Tibial nerve (tissue), 4 donors: ENCODE data around the gene TMEM132E. TPM values are rescaled to one million over a fixed set of nuclear protein-coding genes. Genes with fewer than 3 reads are reported as not detected.

Experiments used
- DNase-seq, 2 donors: peaks; one replicate each; pipeline ENCODE4 v3.0.0-alpha.2; 2019; ENCODE audit warnings: low spot score in 2 of 2
- H3K27ac ChIP-seq, 4 donors: fragments of 200-600 bp; sonication (generic) in 3 of 4; one replicate each; pipeline ENCODE4 v1.5.1; 2017 to 2019; ENCODE audit warnings: mild to moderate bottlenecking in 1 of 4
- H3K27me3 ChIP-seq, 2 donors: fragments of 200-600 bp; sonication (generic) in 1 of 2; one replicate each; pipeline versions ENCODE4 v1.5.1 to v1.6.0; 2017 to 2019
- H3K36me3 ChIP-seq, 3 donors: fragments of 200-600 bp; sonication (generic); one replicate each; pipeline ENCODE4 v1.5.1; 2018 to 2019
- H3K4me1 ChIP-seq, 4 donors: fragments of 200-600 bp; sonication (generic) in 3 of 4; one replicate each; pipeline ENCODE4 v1.5.1; 2017 to 2019
- H3K4me3 ChIP-seq, 4 donors: fragments of 200-600 bp; sonication (generic) in 3 of 4; one replicate each; pipeline ENCODE4 v1.5.1; 2017 to 2019; ENCODE audit warnings: mild to moderate bottlenecking in 1 of 4, moderate library complexity in 1 of 4
- H3K9me3 ChIP-seq, 4 donors: fragments of 200-600 bp; sonication (generic) in 3 of 4; one replicate each; pipeline ENCODE4 v1.5.1; 2017 to 2019
- EP300 ChIP-seq, 2 donors: sonication (generic); formaldehyde crosslinking; IDR thresholded peaks; one replicate each; pipeline ENCODE4 v1.6.1; 2017; ENCODE audit warnings: antibody characterized with exemption in 2 of 2, mild to moderate bottlenecking in 1 of 2
- POLR2A ChIP-seq, 2 donors: fragments of 450-650 bp; IDR thresholded peaks; one replicate each; pipeline ENCODE4 v1.6.1; 2017; ENCODE audit warnings: antibody characterized with exemption in 2 of 2, mild to moderate bottlenecking in 2 of 2, moderate library complexity in 2 of 2
- WGBS, 2 donors: methylation state at CpG; one replicate each; pipeline ENCODE4 v1.1.5; 2018; 5-methylcytosine and 5-hydroxymethylcytosine counted together
- total RNA-seq, 4 donors: library from RNA; depleted of rRNA; stranded (reverse); fragments of >200 nt; gene quantifications; one replicate each; pipeline ENCODE4 v1.1.0, GENCODE V29; 2016
- TF ChIP-seq, protein P1 (sequence below), 5 experiments: fragments of 200-600 bp in 3 of 5; fragments of 450-650 bp in 2 of 5; sonication (generic) in 3 of 5; IDR thresholded peaks; one replicate each; pipeline ENCODE4 v1.5.1; 2016 to 2019; ENCODE audit warnings: antibody characterized with exemption in 5 of 5, mild to moderate bottlenecking in 3 of 5, moderate library complexity in 2 of 5

TMEM132E gene
- total RNA-seq, 4 donors from 2014 or later = 0.42 to 0.59 TPM; not detected in 2

DNA sequence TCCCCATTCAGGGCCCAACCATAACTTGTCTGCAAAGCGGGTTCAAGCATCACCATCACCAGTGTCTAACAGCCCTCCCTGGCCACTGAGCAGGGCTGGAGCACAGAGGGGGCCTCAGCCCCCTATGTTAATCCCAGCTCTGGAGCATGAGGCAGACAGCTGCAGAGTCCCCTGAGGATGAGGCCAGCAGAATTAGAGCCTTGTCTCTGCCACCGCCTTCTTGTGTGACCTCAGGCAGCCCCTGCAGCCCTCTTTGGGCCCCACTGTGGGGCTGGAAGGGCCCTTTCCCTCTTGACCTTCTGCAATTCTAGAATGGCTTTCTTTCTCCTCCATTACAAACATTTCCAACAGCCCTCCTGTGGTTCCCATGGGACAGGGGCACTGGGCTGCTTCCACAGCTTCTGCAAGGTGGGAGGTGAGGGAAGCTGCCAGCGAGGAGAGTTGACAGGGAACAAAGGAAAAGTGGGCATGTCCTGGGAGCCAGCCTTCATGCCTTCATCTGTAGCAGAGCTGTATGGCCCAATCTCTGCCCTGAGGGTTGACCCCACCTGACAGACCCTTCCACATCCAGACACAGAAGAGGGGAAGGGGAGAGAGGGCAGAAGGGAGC is 65.7 kb downstream of the TMEM132E start:
- WGBS, 2 donors = 36 to 47% methylated on average over 3 of the region's 3 CpGs
- TF ChIP-seq, protein P1, sequence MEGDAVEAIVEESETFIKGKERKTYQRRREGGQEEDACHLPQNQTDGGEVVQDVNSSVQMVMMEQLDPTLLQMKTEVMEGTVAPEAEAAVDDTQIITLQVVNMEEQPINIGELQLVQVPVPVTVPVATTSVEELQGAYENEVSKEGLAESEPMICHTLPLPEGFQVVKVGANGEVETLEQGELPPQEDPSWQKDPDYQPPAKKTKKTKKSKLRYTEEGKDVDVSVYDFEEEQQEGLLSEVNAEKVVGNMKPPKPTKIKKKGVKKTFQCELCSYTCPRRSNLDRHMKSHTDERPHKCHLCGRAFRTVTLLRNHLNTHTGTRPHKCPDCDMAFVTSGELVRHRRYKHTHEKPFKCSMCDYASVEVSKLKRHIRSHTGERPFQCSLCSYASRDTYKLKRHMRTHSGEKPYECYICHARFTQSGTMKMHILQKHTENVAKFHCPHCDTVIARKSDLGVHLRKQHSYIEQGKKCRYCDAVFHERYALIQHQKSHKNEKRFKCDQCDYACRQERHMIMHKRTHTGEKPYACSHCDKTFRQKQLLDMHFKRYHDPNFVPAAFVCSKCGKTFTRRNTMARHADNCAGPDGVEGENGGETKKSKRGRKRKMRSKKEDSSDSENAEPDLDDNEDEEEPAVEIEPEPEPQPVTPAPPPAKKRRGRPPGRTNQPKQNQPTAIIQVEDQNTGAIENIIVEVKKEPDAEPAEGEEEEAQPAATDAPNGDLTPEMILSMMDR (IDR thresholded peaks at IDR 0.05) = no peak
- no peak for TF ChIP-seq POLR2A (IDR thresholded peaks at IDR 0.05)
- no peak for TF ChIP-seq EP300 (IDR thresholded peaks at IDR 0.05)
- no peak for DNase-seq
- Histone ChIP-seq H3K27me3 (peaks cover 0 to under 1% of the 10 kb centered on the region in 2 donors), H3K4me1 (peaks cover 0 to 7% (median 0%) of the 10 kb centered on the region in 4 donors), H3K27ac (no peak overlapping the region), H3K9me3 (no peaks in the 10 kb centered on the region), H3K4me3 (no peak overlapping the region), H3K36me3 (no peaks in the 10 kb centered on the region)

DNA sequence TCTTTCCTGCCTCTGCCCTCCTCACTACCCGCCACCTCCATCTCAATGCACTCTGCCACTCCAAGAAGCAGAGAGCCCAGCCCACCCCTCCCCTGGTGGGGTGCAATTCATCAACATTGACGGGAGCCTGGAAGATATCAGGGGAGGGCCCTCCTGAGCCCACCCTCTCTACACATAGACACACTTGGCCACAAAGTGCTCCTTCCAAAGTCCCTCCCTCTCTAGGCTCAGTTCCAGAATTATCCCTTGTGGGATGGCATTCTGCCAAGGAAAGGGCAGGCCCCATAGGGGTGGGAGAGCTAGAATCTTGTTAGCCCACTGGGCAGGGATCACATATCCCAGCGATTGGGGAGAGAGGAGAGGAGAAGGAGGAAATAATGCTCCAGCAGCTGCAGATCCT is 66.2 kb downstream of the TMEM132E start:
- DNase-seq = no peak
- whole genome bisulfite sequencing, 2 donors = 10 to 28% methylated on average over 3 of the region's 3 CpGs
- H3K27ac ChIP-seq = no peak overlapping the region
- H3K9me3 ChIP-seq = no peaks in the 10 kb centered on the region
- TF ChIP-seq, protein P1 (IDR thresholded peaks at IDR 0.05) = no peak
- no peak for TF ChIP-seq POLR2A (IDR thresholded peaks at IDR 0.05)
- TF ChIP-seq EP300 (IDR thresholded peaks at IDR 0.05) = no peak
- no peak overlapping the region for H3K4me3 ChIP-seq
- H3K36me3 ChIP-seq = no peaks in the 10 kb centered on the region
- peaks cover 0 to 7% (median 0%) of the 10 kb centered on the region in 4 donors for H3K4me1 ChIP-seq
- no peaks in the 10 kb centered on the region for H3K27me3 ChIP-seq

DNA sequence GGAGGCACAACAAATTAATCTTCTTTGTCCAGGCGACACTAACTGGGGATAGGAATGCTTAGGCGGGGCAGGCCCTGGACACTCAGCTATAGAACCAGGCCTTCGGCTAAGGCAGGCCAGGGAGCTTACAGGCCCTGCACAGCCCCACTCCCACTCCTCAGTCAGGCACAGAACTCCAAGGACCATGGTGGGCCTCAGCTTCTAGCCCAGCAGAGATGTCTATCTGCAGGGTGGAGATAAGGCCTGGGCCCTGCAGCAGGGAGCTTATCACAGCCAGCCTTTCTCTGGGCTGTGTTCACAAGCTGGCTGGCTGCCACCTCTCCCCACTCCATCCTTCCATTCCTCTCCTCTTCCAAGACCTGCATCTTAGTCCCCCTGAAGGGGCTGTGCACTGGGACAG is 68.1 kb downstream of the TMEM132E start:
- Histone ChIP-seq H3K27ac (no peak overlapping the region), H3K9me3 (no peaks in the 10 kb centered on the region), H3K4me1 (peaks cover 0 to 7% (median 0%) of the 10 kb centered on the region in 4 donors), H3K4me3 (no peak overlapping the region), H3K27me3 (no peaks in the 10 kb centered on the region), H3K36me3 (no peaks in the 10 kb centered on the region)
- WGBS, 2 donors = 82 to 84% methylated on average over 3 of the region's 3 CpGs
- no peak for DNase-seq
- TF ChIP-seq EP300 (IDR thresholded peaks at IDR 0.05) = no peak
- TF ChIP-seq POLR2A (IDR thresholded peaks at IDR 0.05) = no peak
- TF ChIP-seq, protein P1 (IDR thresholded peaks at IDR 0.05) = no peak

DNA sequence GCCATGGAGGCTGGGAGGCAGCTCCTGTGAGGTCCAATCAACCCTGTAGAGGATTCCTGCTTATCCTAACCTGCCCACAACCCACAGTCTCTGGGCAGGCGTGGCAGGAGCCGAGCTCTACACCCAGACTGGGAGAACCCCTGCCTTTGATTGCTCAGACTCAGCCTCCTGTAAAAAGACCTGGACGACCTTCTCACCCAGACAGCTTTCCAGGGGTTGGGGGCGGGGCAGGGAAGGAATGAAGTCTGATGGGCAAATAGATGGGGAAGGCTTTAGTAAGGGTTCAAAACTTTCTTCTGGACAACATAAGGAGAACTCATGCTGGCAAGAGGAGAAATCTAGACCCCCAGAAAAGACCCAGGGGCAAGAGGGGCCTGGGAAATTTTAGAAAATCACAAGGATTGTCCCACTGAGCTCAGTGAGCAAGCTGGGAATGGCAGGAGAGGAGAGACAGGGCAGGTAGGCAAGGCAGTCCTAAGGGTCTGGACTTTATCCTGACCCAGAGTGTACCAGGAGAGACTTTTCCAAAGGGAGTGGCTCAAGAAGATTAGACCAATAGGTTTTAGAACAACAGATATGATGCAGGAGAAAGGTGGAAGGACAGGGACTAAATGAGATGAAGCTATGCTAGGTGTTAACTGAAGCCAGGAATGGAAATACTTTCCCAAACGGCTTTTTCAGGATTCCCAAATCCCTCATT is 70.8 kb downstream of the TMEM132E start:
- Histone ChIP-seq H3K9me3 (no peaks in the 10 kb centered on the region), H3K4me3 (no peak overlapping the region), H3K27ac (no peak overlapping the region), H3K27me3 (peaks cover 0 to 6% of the 10 kb centered on the region in 2 donors), H3K4me1 (peaks cover 0 to 5% (median 0%) of the 10 kb centered on the region in 4 donors), H3K36me3 (no peaks in the 10 kb centered on the region)
- WGBS, 2 donors = 64 to 65% methylated on average over 4 to 5 of the region's 5 CpGs
- TF ChIP-seq EP300 (IDR thresholded peaks at IDR 0.05) (no peak), POLR2A (IDR thresholded peaks at IDR 0.05) (no peak)
- TF ChIP-seq, protein P1 (IDR thresholded peaks at IDR 0.05) = no peak
- no peak for DNase-seq

DNA sequence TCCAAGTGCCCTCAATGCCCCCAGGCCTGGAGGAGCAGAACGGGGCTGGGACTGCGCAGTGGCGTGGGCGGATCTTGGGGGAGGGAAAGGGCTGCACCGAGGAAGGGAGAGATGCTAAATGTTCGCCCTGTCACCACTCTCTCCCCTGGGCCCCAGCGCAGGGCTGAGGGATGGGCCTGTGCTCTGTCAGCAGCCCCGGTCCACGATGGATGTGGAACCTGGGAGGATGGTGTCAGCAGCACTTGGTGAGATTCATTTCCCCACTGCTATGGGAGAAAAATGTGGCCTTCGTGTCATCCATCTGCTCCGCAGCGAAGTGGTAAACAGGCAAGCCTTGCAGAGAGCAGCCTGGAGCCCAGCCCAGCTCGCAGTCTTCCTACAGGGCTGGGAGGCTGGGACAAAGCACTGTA is 72.0 kb downstream of the TMEM132E start:
- WGBS, 2 donors = 58 to 66% methylated on average over 12 to 13 of the region's 13 CpGs
- Histone ChIP-seq H3K4me1 (no peaks in the 10 kb centered on the region), H3K36me3 (no peaks in the 10 kb centered on the region), H3K9me3 (no peaks in the 10 kb centered on the region), H3K27me3 (peaks cover 0 to 6% of the 10 kb centered on the region in 2 donors), H3K27ac (no peak overlapping the region), H3K4me3 (no peak overlapping the region)
- no peak for DNase-seq
- TF ChIP-seq POLR2A (IDR thresholded peaks at IDR 0.05) = no peak
- TF ChIP-seq, protein P1 (IDR thresholded peaks at IDR 0.05) = no peak
- TF ChIP-seq EP300 (IDR thresholded peaks at IDR 0.05) = no peak
